Activated CD4-positive, alpha-beta memory T cell treated with anti-CD3 and anti-CD28 coated beads, Interleukin-2, amount 10 ng/mL, durations not matched to agents 7 days and 5 days (primary cell): Measurements from ENCODE around the gene MAGEA10. TPM values are rescaled to one million over a fixed set of nuclear protein-coding genes. Genes with fewer than 3 reads are reported as not detected.
"Not testable (repeated sequence)": the region's sequence is repeated elsewhere in the genome, so short reads cannot be mapped to it uniquely, and the experiment has no call there.

Experiments used
- CTCF ChIA-PET: fragments of 350-600 bp; sonication (Branson Sonifier 250); formaldehyde crosslinking; loops from one replicate; lab custom pipeline; 2021; ENCODE audit warnings: antibody characterized with exemption, inconsistent platforms; lab: Charles Lee
- POLR2A ChIA-PET: fragments of 350-600 bp; sonication (Branson Sonifier 250); formaldehyde crosslinking; loops from one replicate; lab custom pipeline; 2021; ENCODE audit warnings: antibody characterized with exemption; lab: Charles Lee
- DNase-seq: peaks from one replicate; pipeline ENCODE4 v3.0.0-alpha.2; 2020
- H3K27ac Mint-ChIP-seq: one replicate; pipeline ENCODE4 v1.8.0; 2021; ENCODE audit warnings: mild to moderate bottlenecking, mixed read lengths
- H3K27me3 Mint-ChIP-seq: one replicate; pipeline ENCODE4 v1.8.0; 2021; ENCODE audit warnings: mixed read lengths
- H3K36me3 Mint-ChIP-seq: one replicate; pipeline ENCODE4 v1.8.0; 2021; ENCODE audit warnings: low read depth, mixed read lengths
- H3K4me1 Mint-ChIP-seq: one replicate; pipeline ENCODE4 v1.8.0; 2021; ENCODE audit warnings: mixed read lengths
- H3K4me3 Mint-ChIP-seq: one replicate; pipeline ENCODE4 v1.8.0; 2021; ENCODE audit warnings: mild to moderate bottlenecking, mixed read lengths
- H3K9me3 Mint-ChIP-seq: one replicate; pipeline ENCODE4 v1.8.0; 2021; ENCODE audit warnings: mixed read lengths
- total RNA-seq, 2 experiments: library from RNA; stranded (reverse); gene quantifications; one replicate each; pipeline ENCODE4 v1.2.3, GENCODE V29; 2021

MAGEA10 gene
- not detected for total RNA-seq

- no peak within 1 kb of the TSS for H3K4me3 Mint-ChIP-seq
- no peaks in the 10 kb centered on the region for H3K9me3 Mint-ChIP-seq
- DNase-seq = no peak
- no peaks in the 10 kb centered on the region for H3K4me1 Mint-ChIP-seq
- ChIA-PET POLR2A (no interaction called here), CTCF (no interaction called here)
- no peaks in the 10 kb centered on the region for H3K36me3 Mint-ChIP-seq
- no peak within 1 kb of the TSS for H3K27ac Mint-ChIP-seq
- no peaks in the 10 kb centered on the region for H3K27me3 Mint-ChIP-seq
Observed at GRCh38 chrX:152138388-152138784, at the start of gene MAGEA10. MAGEA10 (minus strand) TSS chrX:152138577; CDS start chrX:152135620, 2,957 bp downstream.

- Mint-ChIP-seq H3K4me3 (no peak overlapping the region), H3K4me1 (no peaks in the 10 kb centered on the region), H3K27me3 (no peaks in the 10 kb centered on the region), H3K9me3 (no peaks in the 10 kb centered on the region), H3K27ac (no peak overlapping the region), H3K36me3 (no peaks in the 10 kb centered on the region)
- no peak for DNase-seq
- CTCF ChIA-PET = interaction anchor here (0.6 kb wide), 1 partner anchor 87 kb away, joined by 3 read pairs; no protein-coding TSS in a partner anchor
- POLR2A ChIA-PET = no interaction called here
Observed at GRCh38 chrX:152177497-152178269, 39.3 kb upstream of the MAGEA10 start.

- H3K27me3 Mint-ChIP-seq = no peaks in the 10 kb centered on the region
- ChIA-PET POLR2A (no interaction called here), CTCF (interaction anchor here (0.6 kb wide), 1 partner anchor 87 kb away, joined by 3 read pairs; no protein-coding TSS in a partner anchor)
- H3K4me3 Mint-ChIP-seq = no peak overlapping the region
- H3K36me3 Mint-ChIP-seq = no peaks in the 10 kb centered on the region
- H3K27ac Mint-ChIP-seq = no peak overlapping the region
- H3K4me1 Mint-ChIP-seq = no peaks in the 10 kb centered on the region
- no peak for DNase-seq
- no peaks in the 10 kb centered on the region for H3K9me3 Mint-ChIP-seq
Observed at GRCh38 chrX:152177052-152177451, 38.7 kb upstream of the MAGEA10 start.

- H3K27ac Mint-ChIP-seq, H3K27me3 Mint-ChIP-seq, H3K4me1 Mint-ChIP-seq, CTCF ChIA-PET, H3K36me3 Mint-ChIP-seq, DNase-seq, H3K9me3 Mint-ChIP-seq, H3K4me3 Mint-ChIP-seq, POLR2A ChIA-PET: not testable (repeated sequence)
Observed at GRCh38 chrX:152175892-152176291, 37.5 kb upstream of the MAGEA10 start.

GRCh38 chrX:152173923-152174322 lies 35.5 kb upstream of the MAGEA10 start:
- H3K9me3 Mint-ChIP-seq, H3K4me1 Mint-ChIP-seq, H3K27me3 Mint-ChIP-seq, CTCF ChIA-PET, H3K27ac Mint-ChIP-seq, H3K36me3 Mint-ChIP-seq, POLR2A ChIA-PET, H3K4me3 Mint-ChIP-seq, DNase-seq: not testable (repeated sequence)

GRCh38 chrX:152170621-152171020 lies 32.2 kb upstream of the MAGEA10 start:
- no peak for DNase-seq
- no peaks in the 10 kb centered on the region for H3K27me3 Mint-ChIP-seq
- no peaks in the 10 kb centered on the region for H3K9me3 Mint-ChIP-seq
- H3K4me1 Mint-ChIP-seq = no peaks in the 10 kb centered on the region
- no peaks in the 10 kb centered on the region for H3K36me3 Mint-ChIP-seq
- CTCF ChIA-PET = no interaction called here
- POLR2A ChIA-PET = no interaction called here
- H3K4me3 Mint-ChIP-seq = no peak overlapping the region
- H3K27ac Mint-ChIP-seq = no peak overlapping the region

GRCh38 chrX:152165033-152165743 lies 26.8 kb upstream of the MAGEA10 start:
- H3K4me1 Mint-ChIP-seq = no peaks in the 10 kb centered on the region
- no peak overlapping the region for H3K27ac Mint-ChIP-seq
- no peaks in the 10 kb centered on the region for H3K9me3 Mint-ChIP-seq
- CTCF ChIA-PET = no interaction called here
- no peaks in the 10 kb centered on the region for H3K27me3 Mint-ChIP-seq
- POLR2A ChIA-PET = no interaction called here
- H3K36me3 Mint-ChIP-seq = no peaks in the 10 kb centered on the region
- H3K4me3 Mint-ChIP-seq = no peak overlapping the region
- DNase-seq = no peak

- POLR2A ChIA-PET = no interaction called here
- H3K4me3 Mint-ChIP-seq = no peak overlapping the region
- CTCF ChIA-PET = no interaction called here
- no peaks in the 10 kb centered on the region for H3K36me3 Mint-ChIP-seq
- H3K27ac Mint-ChIP-seq = no peak overlapping the region
- no peaks in the 10 kb centered on the region for H3K9me3 Mint-ChIP-seq
- DNase-seq = no peak
- H3K27me3 Mint-ChIP-seq = no peaks in the 10 kb centered on the region
- H3K4me1 Mint-ChIP-seq = no peaks in the 10 kb centered on the region
Observed at GRCh38 chrX:152157042-152157441, 18.7 kb upstream of the MAGEA10 start.

GRCh38 chrX:152155766-152156310 lies 17.5 kb upstream of the MAGEA10 start:
- POLR2A ChIA-PET = no interaction called here
- H3K27ac Mint-ChIP-seq = no peak overlapping the region
- H3K36me3 Mint-ChIP-seq = no peaks in the 10 kb centered on the region
- H3K4me3 Mint-ChIP-seq = no peak overlapping the region
- DNase-seq = no peak
- no peaks in the 10 kb centered on the region for H3K9me3 Mint-ChIP-seq
- H3K27me3 Mint-ChIP-seq = no peaks in the 10 kb centered on the region
- no peaks in the 10 kb centered on the region for H3K4me1 Mint-ChIP-seq
- CTCF ChIA-PET = no interaction called here

GRCh38 chrX:152154050-152154449 lies 15.7 kb upstream of the MAGEA10 start:
- H3K4me1 Mint-ChIP-seq = no peaks in the 10 kb centered on the region
- no peaks in the 10 kb centered on the region for H3K36me3 Mint-ChIP-seq
- no peaks in the 10 kb centered on the region for H3K27me3 Mint-ChIP-seq
- H3K9me3 Mint-ChIP-seq = no peaks in the 10 kb centered on the region
- no peak for DNase-seq
- CTCF ChIA-PET = no interaction called here
- no peak overlapping the region for H3K27ac Mint-ChIP-seq
- POLR2A ChIA-PET = no interaction called here
- no peak overlapping the region for H3K4me3 Mint-ChIP-seq

GRCh38 chrX:152151256-152151655 lies 12.9 kb upstream of the MAGEA10 start:
- Mint-ChIP-seq H3K4me1 (no peaks in the 10 kb centered on the region), H3K27ac (no peak overlapping the region), H3K9me3 (no peaks in the 10 kb centered on the region), H3K36me3 (no peaks in the 10 kb centered on the region), H3K27me3 (no peaks in the 10 kb centered on the region), H3K4me3 (no peak overlapping the region)
- POLR2A ChIA-PET = no interaction called here
- CTCF ChIA-PET = no interaction called here
- DNase-seq = no peak

GRCh38 chrX:152149648-152150047 lies 11.3 kb upstream of the MAGEA10 start:
- DNase-seq = no peak
- Mint-ChIP-seq H3K9me3 (no peaks in the 10 kb centered on the region), H3K27ac (no peak overlapping the region), H3K4me3 (no peak overlapping the region), H3K27me3 (no peaks in the 10 kb centered on the region), H3K4me1 (no peaks in the 10 kb centered on the region), H3K36me3 (no peaks in the 10 kb centered on the region)
- POLR2A ChIA-PET = no interaction called here
- CTCF ChIA-PET = no interaction called here

- H3K27ac Mint-ChIP-seq = no peak overlapping the region
- no peaks in the 10 kb centered on the region for H3K27me3 Mint-ChIP-seq
- no peak overlapping the region for H3K4me3 Mint-ChIP-seq
- no peak for DNase-seq
- POLR2A ChIA-PET = no interaction called here
- CTCF ChIA-PET = no interaction called here
- no peaks in the 10 kb centered on the region for H3K36me3 Mint-ChIP-seq
- H3K9me3 Mint-ChIP-seq = no peaks in the 10 kb centered on the region
- H3K4me1 Mint-ChIP-seq = no peaks in the 10 kb centered on the region
Observed at GRCh38 chrX:152139589-152139988, 1.2 kb upstream of the MAGEA10 start.
